ENCODE measurements around the gene FHAD1.
"Not testable (repeated sequence)": the region's sequence is repeated elsewhere in the genome, so short reads cannot be mapped to it uniquely, and the experiment has no call there.

Gene FHAD1

GRCh38 chr1:15305468-15305770 is 58.4 kb downstream of the FHAD1 start:
- DNase-seq (ENCODE audit: low read depth in 2 of 2): no peak

DNA sequence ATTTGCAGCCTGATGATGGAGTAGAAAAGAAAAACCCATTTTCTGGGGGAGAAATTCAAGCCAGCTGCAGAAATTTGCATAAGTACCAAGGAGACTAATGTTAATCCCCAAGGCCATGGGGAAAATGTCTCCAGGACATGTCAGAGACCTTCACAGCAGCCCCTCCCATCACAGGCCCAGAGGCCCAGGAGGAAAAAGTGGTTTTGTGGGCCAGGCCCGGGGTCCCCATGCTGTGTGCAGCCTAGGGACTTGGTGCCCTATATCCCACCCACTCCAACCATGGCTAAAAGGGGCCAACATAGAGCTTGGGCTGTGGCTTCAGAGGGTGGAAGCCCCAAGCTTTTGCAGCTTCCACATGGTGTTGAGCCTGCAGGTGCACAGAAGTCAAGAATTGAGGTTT is 59.3 kb downstream of the FHAD1 start:
- DNase-seq (ENCODE audit: low read depth in 2 of 2): not testable (repeated sequence)

GRCh38 chr1:15308135-15308534 is 61.1 kb downstream of the FHAD1 start:
- no peak for DNase-seq (ENCODE audit: low read depth in 2 of 2)

DNA sequence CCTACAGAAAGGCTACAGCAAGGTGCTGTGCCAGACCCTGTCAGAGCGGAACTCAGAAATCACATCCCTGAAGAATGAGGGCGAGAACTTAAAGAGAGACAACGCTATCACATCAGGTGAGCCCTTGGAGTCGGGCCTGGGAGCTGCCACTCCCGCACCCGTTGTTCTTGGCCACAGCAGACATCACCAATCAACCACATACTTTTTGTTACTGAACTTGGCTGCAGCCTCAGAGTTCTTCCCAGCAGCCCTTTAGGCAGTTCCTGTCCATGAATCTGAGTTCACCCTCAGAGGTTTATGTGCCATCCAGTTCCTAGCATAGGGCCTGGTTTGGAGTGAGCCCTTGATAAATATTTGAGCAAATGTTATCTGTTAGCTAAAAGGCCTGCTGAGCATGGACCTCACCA is 61.6 kb downstream of the FHAD1 start:
- DNase-seq (ENCODE audit: low read depth in 2 of 2): no peak

DNA sequence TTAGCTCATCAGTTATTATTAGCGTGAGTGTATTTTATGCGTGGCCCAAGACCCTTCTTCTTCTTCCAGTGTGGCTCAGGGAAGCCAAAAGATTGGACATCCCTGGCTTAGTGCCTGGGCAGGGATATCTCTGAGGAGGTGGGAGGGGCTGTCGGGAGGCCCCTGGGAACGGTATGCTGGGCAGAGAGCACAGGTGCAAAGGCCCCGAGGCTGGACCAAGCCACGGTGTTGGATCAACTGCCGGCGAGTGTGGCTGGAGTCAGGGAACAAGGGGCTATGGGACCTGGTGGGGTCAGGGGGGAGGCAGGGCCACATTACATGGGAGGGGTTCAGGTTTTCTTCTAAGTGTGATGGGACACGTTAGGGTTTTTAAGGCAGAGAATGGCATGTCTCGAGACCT is 62.7 kb downstream of the FHAD1 start:
- no peak for DNase-seq (ENCODE audit: low read depth in 2 of 2)

DNA sequence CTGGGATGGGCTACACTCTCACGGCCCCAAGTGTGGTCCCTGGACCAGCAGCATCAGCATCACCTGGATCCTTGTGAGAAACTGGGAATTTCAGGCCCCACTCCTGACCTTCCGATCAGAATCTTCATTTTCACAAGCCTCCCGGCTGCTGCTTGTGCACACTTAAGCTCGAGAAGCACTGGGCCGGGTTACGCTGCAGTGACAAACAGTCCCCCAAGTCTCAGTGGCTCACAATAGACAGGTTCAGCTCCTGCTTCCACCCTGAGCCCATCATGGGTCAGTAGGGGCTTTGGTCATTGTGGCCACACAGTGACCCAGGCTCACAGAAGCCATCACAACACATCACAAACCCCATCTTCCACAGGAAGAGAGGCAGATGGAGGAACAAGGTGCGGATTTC is 63.5 kb downstream of the FHAD1 start:
- no peak for DNase-seq (ENCODE audit: low read depth in 2 of 2)

DNA sequence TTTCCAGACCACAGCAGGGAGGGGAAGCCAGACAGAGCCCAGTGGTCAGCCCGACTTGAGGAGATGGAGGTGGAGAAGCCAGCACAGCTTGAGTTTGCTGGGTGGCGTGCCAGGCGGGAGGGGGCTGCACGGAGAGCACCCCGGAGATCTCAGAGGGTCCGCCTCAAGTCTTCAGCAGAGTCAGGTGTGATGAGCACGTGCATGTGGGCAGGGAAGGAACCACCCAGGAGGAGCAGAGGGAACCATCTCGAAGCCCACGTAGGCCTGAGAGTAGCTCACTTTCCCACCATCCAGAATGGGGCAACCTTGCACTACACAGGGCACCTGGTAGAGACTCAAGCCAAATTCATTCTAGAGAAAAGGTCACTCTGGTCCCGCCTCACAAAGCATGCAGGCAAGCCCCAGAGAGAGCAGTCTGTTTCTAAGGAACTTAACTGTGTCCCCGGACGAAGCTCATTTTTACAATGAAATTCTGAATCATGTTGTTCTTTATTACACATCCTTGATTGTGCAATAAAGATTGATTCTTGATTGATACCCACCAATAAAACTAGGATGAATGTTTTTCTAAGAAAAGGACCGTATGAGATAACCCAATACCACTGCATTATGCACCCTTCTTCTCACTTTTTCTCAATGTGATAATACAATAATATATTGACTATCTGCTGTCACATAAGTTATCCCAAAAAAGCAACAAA is 64.2 kb downstream of the FHAD1 start:
- no peak for DNase-seq (ENCODE audit: low read depth in 2 of 2)

- DNase-seq (ENCODE audit: low read depth in 2 of 2): no peak
Measured at GRCh38 chr1:15311880-15312279, 64.9 kb downstream of the FHAD1 start.

- DNase-seq (ENCODE audit: low read depth in 2 of 2): no peak
Measured at GRCh38 chr1:15312626-15313411, 65.8 kb downstream of the FHAD1 start.

DNA sequence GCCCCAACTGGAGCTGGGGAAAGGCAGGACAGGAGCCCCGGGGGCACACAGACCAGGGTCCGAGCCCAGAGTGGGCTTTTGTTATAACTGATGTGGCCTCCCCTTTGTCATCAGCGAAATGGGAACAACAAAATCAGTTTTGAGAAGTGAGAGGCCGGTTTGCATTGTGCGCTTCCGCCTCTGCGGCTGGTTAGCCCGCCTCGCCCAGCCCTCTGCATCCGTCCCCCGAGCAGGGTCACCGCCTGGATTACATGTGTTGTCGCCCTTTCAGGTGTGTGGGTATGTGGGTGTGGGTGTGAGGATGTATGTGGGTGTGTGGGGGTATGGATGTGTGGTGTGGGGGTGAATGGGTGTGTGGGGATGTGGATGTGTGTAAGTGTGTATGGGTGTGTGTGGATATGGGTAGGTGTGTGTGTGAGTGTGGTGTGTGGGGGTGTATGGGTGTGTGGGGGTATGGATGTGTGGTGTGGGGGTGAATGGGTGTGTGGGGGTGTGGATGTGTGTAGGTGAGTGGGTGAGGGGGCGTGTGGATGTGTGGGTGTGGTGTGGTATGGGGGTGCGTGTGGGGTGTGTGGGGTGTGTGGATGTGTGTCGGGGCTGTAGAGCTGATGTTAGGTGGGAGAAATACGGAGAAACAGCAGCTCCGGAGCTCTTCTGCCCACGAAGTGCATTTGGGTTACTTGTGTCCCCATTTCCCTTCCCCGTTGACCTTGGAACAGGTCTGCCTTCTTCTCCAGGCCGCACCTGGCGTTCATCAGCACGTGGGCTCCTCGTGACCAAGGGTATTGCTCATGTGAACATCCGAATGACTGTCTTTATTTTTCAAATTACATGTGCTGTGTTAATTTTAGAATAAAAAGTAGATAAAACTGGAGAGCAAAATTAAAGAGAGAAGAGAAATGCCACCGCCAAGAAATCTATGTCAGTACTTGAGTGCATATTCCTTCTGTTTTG is 67.6 kb downstream of the FHAD1 start:
- no peak for DNase-seq (ENCODE audit: low read depth in 2 of 2)

- DNase-seq (ENCODE audit: low read depth in 2 of 2): no peak
Measured at GRCh38 chr1:15315815-15316214, 68.8 kb downstream of the FHAD1 start.

DNA sequence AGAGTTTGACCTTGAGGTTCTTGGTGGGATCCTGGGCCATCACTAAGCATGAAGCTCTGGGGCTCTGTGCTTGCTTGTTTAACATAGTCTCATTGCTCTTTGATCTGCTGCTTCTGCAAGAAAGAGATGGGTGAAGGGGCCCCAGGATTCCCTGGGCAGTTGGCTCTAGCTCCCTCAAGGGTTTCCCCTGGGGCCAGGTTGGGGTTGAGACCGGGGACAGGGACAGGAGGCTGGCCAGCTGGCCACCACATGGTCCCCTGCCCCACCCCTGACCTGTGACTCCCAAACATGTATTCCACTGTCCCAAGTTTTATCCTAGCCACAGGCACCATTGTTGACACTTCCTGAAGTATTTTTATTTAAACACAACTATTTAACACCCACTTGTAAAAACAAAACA is 69.5 kb downstream of the FHAD1 start:
- DNase-seq (ENCODE audit: low read depth in 2 of 2): no peak

DNA sequence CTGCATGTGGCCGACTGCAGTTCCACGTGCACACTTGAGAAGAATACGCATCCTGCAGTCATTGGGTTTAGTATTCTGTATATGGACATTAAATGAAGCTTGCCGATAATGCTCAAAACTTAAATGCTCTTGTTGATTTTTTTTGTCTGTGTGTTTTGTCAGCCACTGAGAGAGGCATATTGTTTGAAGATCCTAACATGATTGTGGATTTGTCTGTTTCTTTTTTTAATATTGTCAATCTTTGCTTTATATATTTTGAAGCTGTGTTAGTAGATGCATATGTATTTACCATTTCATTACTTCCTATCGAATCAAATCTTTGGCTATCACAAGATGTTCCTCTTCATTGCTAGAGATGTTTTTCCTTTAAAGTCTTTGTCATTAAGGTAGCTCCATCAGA is 73.2 kb downstream of the FHAD1 start:
- DNase-seq (ENCODE audit: low read depth in 2 of 2): no peak

- no peak for DNase-seq (ENCODE audit: low read depth in 2 of 2)
Measured at GRCh38 chr1:15321601-15322000, 74.6 kb downstream of the FHAD1 start.

DNA sequence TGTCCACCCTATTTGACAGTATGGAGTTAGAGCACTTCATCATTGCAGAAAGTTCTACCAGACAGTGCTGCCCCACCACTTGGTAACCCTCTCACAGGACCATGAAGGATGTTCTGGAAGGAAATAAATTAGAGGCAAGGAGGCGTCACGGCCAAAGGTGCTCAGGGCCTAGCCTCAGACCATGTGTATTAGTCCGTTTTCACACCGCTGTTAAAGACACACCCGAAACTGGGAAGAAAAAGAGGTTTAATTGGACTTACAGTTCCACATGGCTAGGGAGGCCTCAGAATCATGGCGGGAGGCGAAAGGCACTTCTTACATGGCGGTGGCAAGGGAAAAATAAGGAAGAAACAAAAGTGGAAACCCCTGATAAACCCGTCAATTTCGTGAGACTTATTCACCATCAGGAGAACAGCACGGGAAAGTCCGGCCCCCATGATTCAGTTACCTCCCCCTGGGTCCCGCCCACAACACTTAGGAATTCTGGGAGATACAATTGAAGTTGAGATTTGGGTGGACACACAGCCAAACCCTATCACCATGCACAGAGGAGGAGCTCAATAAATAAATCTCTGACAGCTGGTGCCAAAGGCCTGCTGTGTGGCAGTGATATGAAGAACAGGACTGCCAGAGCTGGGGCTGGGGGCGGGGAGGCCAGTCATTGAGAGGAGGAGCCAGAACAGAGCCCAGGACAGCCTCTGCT is 75.8 kb downstream of the FHAD1 start:
- DNase-seq (ENCODE audit: low read depth in 2 of 2): no peak

DNA sequence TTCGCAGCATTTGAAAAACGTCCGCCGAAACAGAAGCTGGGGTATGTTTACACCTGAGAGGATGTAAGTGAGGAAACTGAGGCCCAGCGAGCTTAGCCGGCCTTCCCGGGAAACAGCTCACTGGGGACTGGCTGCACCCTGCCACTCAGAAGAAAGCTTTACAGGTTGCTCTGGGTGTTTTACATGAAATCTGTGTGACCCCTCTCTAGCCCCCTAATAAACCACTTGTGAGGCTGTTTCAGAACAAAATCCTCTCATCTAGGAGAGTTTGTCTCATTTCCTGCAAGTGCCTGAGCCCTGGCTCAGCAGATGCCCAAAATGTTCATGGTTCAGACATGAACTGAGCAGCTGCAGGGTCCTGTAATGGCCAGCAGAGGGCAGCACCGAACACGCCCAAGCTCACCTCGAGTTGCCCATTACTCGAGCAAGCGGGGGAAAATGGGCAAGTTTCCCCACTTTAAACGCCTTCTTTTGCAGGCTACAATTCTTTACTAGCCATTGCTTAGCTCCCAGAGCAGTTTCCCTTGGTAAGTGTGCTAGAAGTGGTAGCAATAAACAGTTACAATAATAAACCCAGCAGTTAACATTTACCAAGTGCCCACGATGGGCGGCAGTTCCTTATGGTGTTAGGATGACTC is 76.4 kb downstream of the FHAD1 start:
- DNase-seq (ENCODE audit: low read depth in 2 of 2): peak; percentile 38 to 56

DNA sequence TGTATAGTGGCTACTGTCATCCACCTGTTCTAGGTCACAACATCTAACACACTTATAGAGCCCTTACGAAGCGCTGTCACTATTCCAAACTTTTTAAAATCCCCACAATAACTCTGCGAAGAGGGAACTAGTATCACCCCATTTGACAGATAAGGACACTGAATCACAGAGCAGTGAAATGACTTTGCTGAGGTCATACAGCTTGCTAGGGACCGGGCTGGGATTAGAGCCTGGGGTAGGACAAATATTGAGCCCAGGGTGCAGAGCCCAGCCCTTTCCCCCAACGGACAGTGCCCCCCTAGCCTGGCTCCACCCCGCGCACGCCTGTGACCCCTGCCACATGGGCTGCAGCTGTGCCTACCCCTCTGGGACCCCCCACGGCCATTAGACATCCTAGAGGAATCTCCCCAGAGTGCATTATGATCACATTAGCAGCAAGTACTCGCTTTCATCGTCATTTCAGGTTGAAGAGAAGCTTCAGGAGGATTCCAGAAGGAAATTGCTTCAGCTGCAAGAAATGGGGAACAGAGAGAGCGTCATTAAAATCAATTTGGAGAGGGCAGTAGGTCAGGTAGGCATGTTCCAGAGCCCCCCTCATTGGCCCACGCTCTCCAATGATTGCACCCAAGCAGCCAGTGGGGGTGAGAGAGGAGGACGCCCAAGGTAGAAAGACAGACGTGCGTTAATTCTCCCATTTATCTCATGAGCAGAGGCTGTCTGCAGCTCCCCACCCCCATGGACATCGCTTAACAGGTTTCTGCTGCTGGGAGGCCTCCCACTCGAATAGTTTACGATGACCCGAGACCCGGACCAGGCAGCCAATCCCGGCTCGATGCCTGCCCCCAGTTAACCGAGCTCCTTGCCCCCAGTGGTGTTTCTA is 77.2 kb downstream of the FHAD1 start:
- DNase-seq (ENCODE audit: low read depth in 2 of 2): no peak

- DNase-seq (ENCODE audit: low read depth in 2 of 2): no peak
Measured at GRCh38 chr1:15324869-15325335, 77.9 kb downstream of the FHAD1 start.

GRCh38 chr1:15325375-15326085 is 78.5 kb downstream of the FHAD1 start:
- DNase-seq (ENCODE audit: low read depth in 2 of 2): no peak
